GM19025 (cell line): Measurements from ENCODE around the gene C2CD3.
"Not testable (repeated sequence)": the region's sequence is repeated elsewhere in the genome, so short reads cannot be mapped to it uniquely, and the experiment has no call there.

Experiments
- ATAC-seq: cut with Tn5 transposase; IDR thresholded peaks from one replicate; pipeline ENCODE4 v1.9.1; 2021; ENCODE audit warnings: mild to moderate bottlenecking, low read depth, moderate library complexity; ENCODE audit not compliant: unreplicated experiment

The C2CD3 gene

DNA sequence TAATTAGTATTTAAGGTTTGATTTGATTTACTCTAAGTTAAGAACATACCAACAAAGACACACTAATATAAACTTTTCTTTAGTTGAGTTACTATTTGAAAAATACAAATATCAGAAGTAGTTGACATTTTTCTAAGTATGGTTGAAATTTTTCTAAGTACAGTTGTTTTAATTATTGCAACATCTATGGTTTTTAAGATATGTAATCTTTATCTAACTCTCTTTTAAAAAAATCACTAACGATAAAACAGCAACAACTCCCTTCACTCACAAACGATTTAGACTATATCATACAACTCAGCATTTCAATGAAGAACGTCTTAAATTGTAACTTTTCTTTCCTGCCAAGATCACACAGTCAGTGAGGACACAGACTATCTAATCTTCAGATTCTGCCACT, 2.0 kb downstream of the C2CD3 start:
- ATAC-seq, result no peak

DNA sequence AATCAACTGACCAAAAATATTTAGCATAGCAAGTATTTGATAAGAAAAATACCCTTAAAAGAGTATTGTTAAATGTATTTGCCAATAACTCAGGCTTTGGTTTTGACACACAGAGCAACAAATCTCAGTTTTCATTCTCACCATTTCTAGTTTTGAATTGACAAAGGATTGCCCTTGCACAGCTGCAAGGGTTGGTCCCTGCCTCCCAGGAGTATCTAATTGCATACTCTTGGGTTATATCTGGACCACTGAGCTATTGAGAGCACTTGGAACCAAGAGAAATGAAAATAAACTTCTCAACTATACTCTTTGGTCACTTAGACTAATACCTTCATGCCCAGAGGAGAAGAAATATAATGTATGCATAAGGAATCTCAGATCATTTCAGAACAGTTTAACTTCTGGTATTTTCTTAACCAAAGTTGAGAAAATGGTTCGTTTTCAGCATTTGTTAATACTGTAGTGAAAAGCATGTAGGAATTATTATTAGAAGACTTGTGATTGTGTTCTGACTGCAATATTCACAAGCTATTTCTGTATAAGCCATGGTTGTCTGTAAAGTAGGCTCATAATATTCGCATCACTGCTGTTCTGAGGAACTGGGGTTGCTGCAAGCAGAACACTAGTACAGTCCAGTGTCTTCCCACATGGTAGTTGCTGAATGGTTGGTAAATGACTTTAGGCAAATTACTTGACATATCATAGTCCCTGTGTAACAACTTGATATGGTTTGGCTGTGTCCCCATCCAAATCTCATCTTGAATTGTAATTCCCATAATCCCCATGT, 7.9 kb downstream of the C2CD3 start:
- no peak for ATAC-seq

DNA sequence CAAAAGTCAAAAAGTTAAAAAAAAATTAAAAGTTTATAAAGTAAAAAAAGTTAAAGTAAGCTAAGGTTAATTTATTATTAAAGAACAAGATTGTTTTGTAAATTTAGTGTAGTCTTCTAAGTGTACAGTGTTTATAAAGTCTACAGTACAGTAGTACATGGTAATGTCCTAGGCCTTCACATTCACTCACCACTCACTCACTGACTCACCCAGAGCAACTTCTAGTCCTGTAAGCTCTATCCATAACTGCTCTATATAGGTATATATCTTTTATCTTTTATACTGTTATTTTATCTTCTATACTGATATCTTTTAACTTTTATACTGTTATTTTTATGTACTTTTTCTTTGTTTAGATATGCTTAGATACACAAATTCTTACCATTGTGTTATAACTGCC, 11.2 kb downstream of the C2CD3 start:
- ATAC-seq, result no peak

DNA sequence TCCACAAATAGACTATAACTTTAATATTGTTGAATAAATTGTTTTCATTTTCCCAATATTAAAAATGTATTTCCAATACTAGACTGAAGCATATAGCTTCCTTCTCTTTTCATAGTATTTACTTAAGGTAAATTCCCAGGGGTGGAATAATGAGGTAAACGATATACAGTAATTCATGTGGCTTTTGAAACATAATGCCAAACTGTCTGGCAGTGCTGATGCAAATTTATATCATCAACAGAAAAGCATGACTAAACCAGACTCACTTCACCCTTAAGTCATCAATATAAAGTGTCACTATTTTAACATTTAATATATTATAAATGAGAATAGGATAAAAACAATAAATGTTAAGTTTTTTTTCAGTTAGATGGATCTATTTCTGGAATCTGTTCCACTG, 13.6 kb downstream of the C2CD3 start:
- no peak for ATAC-seq

DNA sequence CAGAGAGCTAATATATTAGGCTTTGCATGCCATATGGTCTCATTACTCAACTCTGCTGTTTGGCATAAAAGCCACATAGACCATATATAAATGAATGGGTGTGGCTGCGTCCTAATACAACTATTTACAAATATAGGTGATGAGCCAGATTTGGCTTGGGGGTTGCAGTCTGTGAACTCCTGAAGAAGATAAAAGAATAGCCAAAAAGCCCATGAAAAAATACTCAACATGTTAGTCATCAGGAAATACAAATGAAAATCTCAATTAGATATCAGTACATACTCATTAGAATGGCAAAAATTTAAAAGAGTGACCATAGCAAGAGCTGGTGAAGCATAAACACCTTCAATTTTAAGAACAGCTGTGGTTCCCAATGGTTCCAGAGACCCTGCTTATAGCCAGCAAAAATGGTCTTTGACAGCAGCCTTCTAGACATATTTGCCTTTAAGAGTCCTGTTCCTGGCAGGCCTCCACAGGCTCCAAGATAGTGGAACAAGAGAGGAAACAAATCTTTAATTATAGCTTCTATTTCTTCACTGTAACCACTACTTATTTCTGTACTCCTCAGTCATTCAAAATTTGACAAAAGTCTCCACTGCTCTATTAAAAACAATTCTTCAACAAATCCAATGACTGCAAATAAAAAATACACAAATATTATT, 16.1 kb downstream of the C2CD3 start:
- no peak for ATAC-seq

DNA sequence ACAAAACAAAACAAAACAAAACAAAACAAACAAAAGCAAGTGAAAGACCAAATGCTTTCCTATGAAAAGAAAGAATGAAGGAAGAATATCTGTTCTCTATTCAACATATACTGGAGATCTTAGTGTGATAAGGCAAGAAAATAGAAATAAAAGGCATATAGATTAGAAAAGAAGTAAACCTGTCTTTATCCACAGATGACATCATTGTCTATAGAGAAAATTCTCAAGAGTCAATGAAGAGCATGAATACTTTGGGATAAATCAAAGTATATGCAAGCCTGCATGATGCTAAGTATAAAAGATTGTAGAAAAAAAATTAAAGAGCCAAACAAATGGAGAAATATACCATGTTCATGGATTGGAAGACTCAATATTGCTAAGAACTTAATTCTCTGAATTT, 17.6 kb downstream of the C2CD3 start:
- ATAC-seq, result no peak

DNA sequence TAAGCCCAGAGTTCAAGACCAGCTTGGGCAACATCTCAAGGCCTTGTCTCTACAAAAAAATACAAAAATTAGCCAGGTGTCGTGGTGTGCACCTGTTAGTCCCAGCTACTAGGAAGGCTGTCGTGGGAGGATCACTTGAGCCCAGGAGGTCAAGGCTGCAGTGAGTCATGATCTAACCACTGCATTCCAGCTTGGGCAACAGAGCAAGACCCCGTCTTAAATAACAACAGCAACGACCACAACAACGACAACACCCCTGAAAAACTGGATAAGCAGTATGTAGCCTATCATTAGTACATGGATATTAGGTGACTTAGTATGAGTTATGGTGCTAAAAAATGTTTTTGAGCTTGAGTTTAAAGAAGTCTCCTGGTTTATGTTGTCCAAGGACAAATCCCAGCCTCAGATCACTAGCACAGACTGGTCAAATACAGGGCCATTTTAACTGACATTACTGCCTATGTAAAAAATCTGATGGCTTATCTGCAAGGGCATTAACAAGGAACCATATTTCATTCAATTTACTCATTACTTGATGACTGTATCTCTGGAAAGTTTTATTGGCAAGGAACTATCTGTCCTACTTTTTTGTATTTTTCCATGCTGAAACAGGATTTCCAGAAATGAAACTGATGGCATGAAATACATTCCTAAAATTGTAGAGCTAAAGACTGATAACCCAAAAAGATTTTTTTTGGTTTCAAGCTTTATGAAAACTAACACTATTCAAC, 23.4 kb downstream of the C2CD3 start:
- no peak for ATAC-seq

DNA sequence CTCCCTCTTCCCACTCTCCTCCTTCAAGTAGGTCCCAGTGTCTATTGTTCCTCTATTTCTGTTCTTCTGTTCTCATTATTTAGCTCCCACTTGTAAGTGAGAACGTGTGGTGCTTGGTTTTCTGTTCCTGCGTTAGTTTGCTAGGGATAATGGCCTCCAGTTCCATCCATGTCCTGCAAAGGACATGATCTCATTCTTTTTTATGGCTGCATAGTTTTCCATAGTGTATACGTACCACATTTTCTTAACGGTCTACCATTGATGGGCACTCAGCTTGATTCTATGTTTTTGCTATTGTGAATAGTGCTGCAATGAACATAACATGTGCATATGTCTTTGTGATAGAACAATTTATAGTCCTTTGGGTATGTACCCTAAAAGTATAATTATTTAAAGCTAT, 26.2 kb downstream of the C2CD3 start:
- no peak for ATAC-seq

DNA sequence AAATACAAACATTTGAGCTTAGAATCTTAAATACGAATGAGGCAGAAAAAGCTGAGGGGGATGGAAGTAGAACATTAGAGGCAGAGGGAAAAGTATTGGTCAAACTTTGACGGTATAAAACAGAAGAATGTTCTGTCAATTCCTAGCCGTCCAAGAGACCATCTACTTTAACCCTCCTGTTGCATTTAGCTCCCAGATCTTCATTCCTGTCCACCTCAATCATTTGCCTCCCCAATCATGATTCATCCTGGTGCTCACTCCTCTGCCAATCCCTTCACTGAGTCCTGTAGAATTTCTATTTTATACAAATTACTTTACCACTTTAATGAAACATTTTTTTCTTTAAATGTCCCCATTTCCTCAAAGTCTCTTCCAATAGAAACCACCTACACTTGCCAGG, 28.2 kb downstream of the C2CD3 start:
- no peak for ATAC-seq

DNA sequence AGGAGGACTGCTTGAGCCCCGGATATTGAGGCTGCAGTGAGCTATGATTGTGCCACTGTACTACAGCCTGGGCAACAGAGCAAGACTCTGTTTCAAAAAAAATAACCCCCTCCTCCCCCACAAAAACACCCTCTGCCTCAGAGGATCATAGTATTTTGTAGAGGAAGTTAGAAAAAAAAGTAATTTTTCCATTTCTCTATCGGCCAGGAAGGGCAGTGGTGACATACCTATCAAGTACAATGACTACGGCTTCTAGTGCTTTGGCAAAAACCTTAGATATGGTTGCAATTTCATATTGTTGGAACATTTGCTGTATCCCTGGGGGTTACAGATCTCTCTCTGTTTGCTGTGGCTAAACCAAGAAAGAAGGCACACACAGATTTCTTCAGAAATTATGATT, 28.9 kb downstream of the C2CD3 start:
- no peak for ATAC-seq

DNA sequence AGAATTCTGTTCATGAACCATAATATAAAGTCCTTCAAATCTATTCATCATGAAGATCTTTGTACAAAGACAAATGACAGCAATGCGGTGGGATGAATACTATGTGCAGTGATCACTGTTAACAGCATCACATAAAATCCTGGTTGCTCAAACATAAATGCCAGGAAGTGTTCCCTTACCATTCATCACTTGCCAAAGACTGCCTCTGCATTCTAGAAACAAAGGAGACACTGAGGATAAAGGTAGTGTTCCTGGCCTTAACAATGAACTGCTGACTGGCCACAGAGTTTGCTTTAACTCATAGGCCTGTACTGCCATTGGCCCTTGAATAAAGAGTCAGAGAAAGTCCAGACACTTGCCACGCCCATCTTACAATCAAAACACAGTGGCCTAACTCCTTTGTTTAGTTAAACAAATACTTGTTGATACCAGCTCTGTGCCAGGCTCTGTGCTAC, 29.5 kb downstream of the C2CD3 start:
- ATAC-seq, result no peak

DNA sequence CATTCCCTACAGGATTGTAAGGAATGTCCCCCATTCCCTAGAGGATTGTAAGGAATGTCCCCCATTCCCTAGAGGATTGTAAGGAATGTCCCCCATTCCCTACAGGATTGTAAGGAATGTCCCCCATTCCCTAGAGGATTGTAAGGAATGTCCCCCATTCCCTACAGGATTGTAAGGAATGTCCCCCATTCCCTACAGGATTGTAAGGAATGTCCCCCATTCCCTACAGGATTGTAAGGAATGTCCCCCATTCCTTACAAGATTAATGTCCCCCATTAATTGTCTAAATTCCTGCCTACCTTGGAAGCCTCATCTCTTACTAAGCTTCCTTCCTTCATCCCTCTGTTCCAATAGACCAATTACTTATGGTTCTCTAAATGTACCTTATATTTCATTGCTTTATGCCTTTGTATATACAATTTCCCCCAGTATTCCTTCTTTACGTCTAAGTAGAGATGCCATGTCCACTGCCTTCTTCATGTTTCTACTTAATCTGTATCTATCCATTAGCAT, 30.8 kb downstream of the C2CD3 start:
- ATAC-seq, result not testable (repeated sequence)

DNA sequence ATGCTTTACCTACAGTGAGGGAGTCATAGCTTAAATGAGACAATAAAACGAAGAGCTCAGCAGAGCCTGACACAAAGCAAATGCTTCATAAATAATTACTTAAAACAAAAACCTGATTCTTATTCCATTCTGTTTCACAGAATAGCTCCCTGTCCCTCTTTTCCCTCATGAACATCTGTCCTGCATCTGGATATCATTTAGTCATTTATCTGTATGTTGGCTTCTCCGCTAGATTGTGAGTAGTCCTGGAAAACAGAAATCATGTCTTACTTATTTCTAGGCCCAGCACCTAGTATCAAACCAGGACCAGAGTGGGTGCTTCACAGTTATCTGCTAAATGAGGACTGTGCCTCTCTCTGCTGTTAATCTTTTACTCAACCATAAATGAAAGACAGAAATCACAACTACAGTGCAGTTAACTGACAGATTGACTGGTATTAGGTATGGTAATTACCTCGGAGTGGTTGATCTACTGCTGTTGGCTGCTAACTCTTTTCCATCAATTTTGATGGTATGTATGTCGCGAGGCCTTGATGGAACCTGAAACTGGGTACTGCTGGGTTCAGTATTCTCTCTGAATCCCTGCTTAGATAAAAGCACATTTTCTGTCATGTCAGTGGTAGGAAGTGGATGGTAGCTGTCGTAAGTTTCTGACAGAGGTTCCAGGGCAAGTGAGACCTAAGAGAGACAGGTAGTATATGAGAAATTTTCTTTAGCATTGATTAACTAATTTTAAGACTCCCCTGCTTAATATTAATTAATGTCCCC, 31.5 kb downstream of the C2CD3 start:
- no peak for ATAC-seq

DNA sequence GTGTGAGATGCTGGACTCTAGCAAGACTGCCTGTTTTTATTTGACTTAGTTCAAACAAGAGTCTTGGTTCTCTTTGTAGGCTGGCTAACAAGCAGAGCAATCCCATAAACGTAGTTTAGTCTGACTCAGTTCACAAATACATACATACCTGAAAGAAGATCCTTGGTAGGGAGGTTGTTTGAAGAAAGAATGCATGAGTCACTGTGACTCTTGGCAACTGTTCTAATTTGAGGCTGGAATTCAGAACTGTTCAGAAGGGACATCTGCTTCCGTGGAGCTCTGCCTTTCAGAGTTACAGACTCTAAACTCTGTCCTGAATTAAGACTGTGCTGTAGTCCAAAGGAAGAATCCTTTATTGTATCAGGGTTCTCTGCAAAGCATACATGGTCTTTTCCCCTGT, 32.2 kb downstream of the C2CD3 start:
- no peak for ATAC-seq

DNA sequence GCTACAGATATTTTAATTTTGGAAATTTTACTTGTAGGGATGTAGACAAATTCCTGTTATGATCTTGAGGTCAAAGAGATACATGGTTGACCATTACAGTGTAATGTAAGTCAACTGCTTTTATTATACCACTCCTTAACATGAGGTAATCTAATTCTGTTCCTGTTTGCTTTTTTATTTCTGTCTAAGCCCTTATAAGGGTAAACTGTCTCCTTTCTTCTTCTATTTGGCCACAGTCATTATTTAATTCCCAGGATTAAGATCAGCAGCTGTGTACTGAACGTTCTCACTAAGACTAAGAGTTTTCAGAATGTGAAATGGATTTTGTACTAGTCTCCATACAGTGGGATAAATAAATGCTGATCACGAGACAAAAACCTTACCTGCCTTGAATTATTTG, 32.8 kb downstream of the C2CD3 start:
- no peak for ATAC-seq

DNA sequence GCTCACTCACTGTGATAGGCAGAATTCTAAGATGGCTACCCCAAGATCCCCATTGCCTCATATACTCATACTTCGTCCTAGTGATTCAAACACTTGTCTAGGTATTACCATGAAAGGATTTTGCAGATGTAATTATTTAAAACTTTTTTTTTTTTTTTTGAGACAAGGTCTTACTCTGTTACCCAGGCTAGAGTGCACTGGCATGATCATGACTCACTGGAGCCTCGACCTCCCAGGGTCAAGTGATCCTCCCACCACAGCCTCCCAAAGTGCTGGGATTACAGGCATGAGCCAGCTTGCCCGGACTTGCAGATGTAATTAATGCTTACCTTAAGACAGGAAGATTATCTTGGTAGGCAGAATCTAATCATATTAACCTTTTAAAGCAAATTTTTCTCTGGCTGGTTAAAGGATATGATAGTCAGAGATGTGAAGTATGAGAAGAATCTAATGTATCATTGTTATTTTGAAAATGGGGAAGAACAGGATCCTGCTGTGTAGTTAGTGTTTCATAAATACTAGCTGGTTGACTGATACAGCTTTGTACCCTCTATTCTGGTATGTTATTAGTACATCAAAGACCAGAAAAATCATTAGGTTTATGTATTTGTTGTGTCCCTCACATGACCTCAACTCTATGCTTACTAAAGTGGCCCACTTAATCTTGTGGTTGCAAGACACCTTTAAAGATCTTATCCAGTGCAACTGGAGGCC, 35.5 kb downstream of the C2CD3 start:
- ATAC-seq, result no peak

DNA sequence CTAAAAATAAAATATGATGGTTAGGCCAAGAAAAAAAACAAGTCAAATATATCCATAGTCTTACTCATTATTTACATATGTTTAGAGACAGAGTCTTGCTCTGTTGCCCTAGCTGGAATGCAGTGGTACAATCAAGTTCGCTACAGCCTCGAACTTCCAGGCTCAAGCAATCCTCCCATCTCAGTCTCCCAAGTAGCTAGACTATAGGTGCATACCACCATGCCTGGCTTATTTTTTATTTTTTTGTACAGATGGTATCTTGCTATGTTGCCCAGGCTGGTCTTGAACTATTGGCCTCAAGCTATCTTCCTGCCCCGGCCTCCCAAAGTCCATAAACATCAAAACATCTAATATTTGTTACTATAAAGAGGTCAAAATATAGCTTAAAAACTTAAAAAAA, 36.1 kb downstream of the C2CD3 start:
- ATAC-seq, result no peak

DNA sequence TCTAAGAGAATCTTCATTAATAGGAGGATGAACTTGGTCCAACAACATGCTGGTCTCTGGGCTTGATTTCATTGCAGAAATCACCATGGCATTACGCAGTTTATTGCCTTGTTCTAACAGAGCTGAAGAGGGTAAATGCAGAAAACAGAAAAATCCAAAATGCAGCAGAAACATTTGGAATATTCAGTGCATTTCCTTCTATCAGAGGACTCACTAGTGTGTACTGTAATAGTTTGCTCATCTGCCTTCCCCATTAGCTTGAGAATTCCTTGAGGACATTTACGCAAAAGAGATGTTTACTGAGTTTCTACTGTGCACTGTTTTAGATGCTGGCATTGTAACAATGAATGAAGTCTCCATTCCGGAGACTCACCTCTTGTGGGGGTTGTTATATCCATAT, 37.4 kb downstream of the C2CD3 start:
- ATAC-seq, result no peak

DNA sequence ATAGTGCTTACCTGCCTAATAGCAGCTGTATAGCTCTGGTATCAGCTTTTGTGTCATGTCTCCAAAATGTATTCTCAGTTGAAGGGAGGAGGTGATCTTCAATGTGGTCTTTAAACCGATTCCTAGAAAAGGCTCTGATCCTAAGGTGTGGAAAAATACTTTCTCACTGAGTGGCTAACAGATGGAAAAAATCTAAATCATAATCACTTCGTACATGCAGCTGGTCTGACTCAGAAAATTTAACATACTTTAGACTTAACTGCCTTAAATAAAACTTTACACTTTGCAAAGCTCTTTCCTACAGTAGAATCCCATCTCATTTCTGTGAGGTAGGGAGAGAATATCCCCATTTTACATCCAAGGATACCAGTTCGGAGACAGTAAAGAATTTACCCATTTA, 38.0 kb downstream of the C2CD3 start:
- ATAC-seq, result no peak

DNA sequence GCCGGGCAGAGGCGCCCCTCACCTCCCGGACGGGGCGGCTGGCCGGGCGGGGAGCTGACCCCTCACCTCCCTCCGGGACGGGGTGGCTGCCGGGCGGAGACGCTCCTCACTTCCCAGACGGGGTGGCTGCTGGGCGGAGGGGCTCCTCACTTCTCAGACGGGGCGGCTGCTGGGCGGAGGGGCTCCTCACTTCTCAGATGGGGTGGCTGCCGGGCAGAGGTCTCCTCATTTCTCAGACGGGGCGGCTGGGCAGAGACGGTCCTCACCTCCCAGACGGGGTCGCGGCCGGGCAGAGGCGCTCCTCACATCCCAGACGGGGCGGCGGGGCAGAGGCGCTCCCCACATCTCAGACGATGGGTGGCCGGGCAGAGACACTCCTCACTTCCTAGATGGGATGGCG, 41.7 kb downstream of the C2CD3 start:
- ATAC-seq, result not testable (repeated sequence)
